ENCODE data around the gene KLHL3. TPM values are rescaled to one million over a fixed set of nuclear protein-coding genes. Genes with fewer than 3 reads are reported as not detected.

Gene KLHL3
- total RNA-seq, 6 experiments from 2014 or later, result 1.9 to 8.5 (median 3.3) TPM

DNA sequence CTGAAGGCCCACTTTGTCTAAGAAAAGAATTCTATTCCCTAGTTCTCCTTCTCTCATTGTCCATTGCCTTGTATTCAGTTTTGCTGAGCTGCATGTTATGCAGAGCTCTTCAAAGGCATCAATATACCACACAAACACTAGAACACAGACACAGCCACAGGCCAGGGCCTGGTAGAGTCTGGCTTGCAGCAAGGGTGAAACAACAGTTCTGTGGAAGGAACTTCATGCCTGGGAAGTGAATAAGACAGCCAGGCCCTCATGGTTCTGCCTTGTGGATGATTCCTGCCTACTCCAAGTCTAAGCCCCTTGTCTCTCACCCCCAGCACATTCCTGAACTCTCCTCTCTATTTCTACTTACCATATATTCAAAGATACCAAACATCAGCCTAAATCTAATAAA is 30.8 kb downstream of the KLHL3 start:
- Histone ChIP-seq H3K4me3 (no peak overlapping the region), H3K27ac (no peak overlapping the region), H3K4me1 (peaks cover 0 to 3% (median 0%) of the 10 kb centered on the region in 4 donors), H3K9me3 (no peaks in the 10 kb centered on the region), H3K27me3 (no peaks in the 10 kb centered on the region), H3K36me3 (no peaks in the 10 kb centered on the region)
- intact Hi-C loops (cut with DNase I), result no loop called here
- ATAC-seq (no peak), DNase-seq (no peak)
- TF ChIP-seq, protein P1, sequence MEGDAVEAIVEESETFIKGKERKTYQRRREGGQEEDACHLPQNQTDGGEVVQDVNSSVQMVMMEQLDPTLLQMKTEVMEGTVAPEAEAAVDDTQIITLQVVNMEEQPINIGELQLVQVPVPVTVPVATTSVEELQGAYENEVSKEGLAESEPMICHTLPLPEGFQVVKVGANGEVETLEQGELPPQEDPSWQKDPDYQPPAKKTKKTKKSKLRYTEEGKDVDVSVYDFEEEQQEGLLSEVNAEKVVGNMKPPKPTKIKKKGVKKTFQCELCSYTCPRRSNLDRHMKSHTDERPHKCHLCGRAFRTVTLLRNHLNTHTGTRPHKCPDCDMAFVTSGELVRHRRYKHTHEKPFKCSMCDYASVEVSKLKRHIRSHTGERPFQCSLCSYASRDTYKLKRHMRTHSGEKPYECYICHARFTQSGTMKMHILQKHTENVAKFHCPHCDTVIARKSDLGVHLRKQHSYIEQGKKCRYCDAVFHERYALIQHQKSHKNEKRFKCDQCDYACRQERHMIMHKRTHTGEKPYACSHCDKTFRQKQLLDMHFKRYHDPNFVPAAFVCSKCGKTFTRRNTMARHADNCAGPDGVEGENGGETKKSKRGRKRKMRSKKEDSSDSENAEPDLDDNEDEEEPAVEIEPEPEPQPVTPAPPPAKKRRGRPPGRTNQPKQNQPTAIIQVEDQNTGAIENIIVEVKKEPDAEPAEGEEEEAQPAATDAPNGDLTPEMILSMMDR (IDR thresholded peaks at IDR 0.05), result no peak
- TF ChIP-seq POLR2A (IDR thresholded peaks at IDR 0.05), result no peak

DNA sequence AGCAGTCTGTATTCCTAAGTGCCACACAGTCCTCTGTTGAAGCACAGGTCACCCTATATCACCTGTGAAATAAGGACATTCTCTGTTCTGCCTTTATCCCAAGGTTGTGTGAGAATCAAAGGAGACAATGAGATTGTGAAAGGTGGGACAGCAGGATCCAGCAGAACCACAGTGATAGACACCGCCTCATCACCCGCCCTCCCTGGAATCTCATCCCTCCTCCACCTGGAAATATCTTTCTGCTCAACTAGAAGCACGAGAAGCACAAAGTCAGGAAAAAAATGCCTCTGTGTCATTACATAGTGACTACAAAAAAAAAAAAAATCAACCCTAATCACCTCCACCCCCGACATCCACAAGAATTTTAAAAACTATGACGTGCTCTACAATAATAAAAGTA is 32.3 kb downstream of the KLHL3 start:
- WGBS (ENCODE audit: insufficient coverage, low coverage, low lambda C conversion rate, missing lambda C conversion rate), result 93% methylated on average over 2 of the region's 5 CpGs

DNA sequence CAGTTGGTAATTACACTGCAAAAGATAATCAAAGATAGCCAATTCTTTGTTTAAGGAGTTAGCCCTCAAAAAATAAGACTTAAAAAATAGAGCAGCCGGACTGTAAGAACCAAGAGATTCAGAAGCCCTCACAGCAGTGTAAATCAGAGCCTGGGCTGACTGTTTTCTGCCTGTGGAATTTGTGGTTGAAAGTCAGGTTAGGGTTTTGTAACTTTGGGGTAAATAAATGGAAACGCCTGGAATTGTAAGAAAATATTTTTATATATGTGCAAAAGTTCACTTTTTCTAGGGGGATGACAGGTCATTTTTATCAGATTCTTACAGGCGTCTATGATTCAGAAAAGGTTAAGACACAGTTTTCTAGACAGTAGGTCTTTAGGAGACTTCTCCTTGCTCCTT is 35.6 kb downstream of the KLHL3 start:
- no peaks in the 10 kb centered on the region for H3K27me3 ChIP-seq
- H3K9me3 ChIP-seq, result no peaks in the 10 kb centered on the region
- DNase-seq (no peak), ATAC-seq (no peak)
- no peak overlapping the region for H3K27ac ChIP-seq
- WGBS (ENCODE audit: insufficient coverage, low coverage, low lambda C conversion rate, missing lambda C conversion rate), result 53% methylated on average over 3 of the region's 3 CpGs
- TF ChIP-seq, protein P1 (IDR thresholded peaks at IDR 0.05), result no peak
- no peak for TF ChIP-seq POLR2A (IDR thresholded peaks at IDR 0.05)
- no peak overlapping the region for H3K4me3 ChIP-seq
- peaks cover 0 to 3% (median 0%) of the 10 kb centered on the region in 4 donors for H3K36me3 ChIP-seq
- intact Hi-C loops (cut with DNase I), result no loop called here
- no peaks in the 10 kb centered on the region for H3K4me1 ChIP-seq

More for the DNA sequence above, 32.3 kb downstream of the KLHL3 start:
- intact Hi-C loops (cut with DNase I), result no loop called here
- no peak overlapping the region for H3K4me3 ChIP-seq
- no peaks in the 10 kb centered on the region for H3K9me3 ChIP-seq
- no peaks in the 10 kb centered on the region for H3K4me1 ChIP-seq
- no peak for ATAC-seq
- H3K36me3 ChIP-seq, result no peaks in the 10 kb centered on the region
- TF ChIP-seq POLR2A (IDR thresholded peaks at IDR 0.05), result no peak
- TF ChIP-seq, protein P1 (IDR thresholded peaks at IDR 0.05), result no peak
- no peaks in the 10 kb centered on the region for H3K27me3 ChIP-seq
- no peak for DNase-seq
- no peak overlapping the region for H3K27ac ChIP-seq

DNA sequence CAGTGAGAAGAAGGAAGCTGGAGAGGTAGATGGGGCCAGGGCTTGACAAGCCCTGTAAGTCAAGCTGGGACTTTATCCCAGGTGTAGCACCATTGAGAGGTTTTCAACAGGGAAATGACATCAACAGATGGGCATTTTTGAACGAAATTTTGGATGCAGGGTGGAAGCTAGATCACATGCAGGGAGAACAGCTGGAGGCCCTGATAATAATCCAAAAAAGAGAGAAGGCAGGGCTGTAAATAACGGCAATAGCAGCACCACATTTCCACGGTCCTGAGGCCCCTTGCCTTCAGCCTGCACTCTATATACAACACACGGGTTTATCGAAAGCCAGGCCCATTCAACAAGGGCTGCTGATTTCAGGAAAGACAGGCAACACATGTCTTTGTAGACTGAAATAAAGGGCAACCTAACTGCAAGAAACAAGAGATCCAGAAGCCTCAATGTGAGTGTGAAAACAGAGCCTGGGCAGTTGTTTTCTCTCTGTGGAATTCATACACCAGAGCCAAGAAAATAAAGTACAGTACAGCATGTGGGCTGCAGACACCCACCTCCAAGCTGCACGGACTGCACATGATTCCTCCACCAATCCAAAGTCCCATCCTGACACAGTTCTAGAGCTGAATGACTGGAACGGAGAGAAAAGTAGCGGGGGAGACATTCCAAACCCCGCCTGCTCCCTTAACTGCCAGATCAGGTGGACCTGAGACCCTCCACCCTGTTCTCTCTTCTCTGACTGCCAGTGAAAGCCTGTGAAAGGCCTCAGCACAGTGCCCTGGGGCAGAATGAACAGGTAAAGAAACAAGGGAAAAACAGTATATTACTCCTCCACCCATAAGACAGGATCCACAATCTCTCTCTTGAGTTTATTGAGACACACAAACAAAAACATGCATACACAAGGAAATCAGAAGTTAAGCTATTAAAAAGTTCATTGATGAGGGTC is 36.3 kb downstream of the KLHL3 start:
- no peaks in the 10 kb centered on the region for H3K27me3 ChIP-seq
- H3K4me1 ChIP-seq, result no peaks in the 10 kb centered on the region
- 53% methylated on average over 7 of the region's 9 CpGs for WGBS (ENCODE audit: insufficient coverage, low coverage, low lambda C conversion rate, missing lambda C conversion rate)
- no peak overlapping the region for H3K27ac ChIP-seq
- peaks cover 0 to 3% (median 0%) of the 10 kb centered on the region in 4 donors for H3K36me3 ChIP-seq
- ATAC-seq (no peak), DNase-seq (no peak)
- intact Hi-C loops (cut with DNase I), result no loop called here
- no peak overlapping the region for H3K4me3 ChIP-seq
- TF ChIP-seq, protein P1 (IDR thresholded peaks at IDR 0.05), result no peak
- no peak for TF ChIP-seq POLR2A (IDR thresholded peaks at IDR 0.05)
- H3K9me3 ChIP-seq, result no peaks in the 10 kb centered on the region

All from right lobe of liver (tissue), 6 donors.